Colonic mucosa (tissue), 4 donors: Measurements from ENCODE around the gene METRNL. TPM values are rescaled to one million over a fixed set of nuclear protein-coding genes. Genes with fewer than 3 reads are reported as not detected.

Experiments
- DNase-seq: peaks from one replicate; pipeline ENCODE4 v3.0.0-alpha.2; 2020
- H3K27ac ChIP-seq: fragments of 200-600 bp; one replicate; pipeline ENCODE4 v1.8.0; 2021
- H3K27me3 ChIP-seq: fragments of 200-600 bp; one replicate; pipeline ENCODE4 v1.8.0; 2021
- H3K36me3 ChIP-seq: fragments of 200-600 bp; one replicate; pipeline ENCODE4 v1.8.0; 2021
- H3K4me1 ChIP-seq: fragments of 200-600 bp; one replicate; pipeline ENCODE4 v1.8.0; 2021; ENCODE audit warnings: mild to moderate bottlenecking
- H3K4me3 ChIP-seq: fragments of 200-600 bp; one replicate; pipeline ENCODE4 v1.8.0; 2021
- H3K9ac ChIP-seq, 2 donors: one replicate each; pipeline ENCODE4 v1.7.0; 2013; ENCODE audit warnings: control low read depth in 2 of 2, low read depth in 2 of 2, low read length in 2 of 2
- H3K9me3 ChIP-seq: fragments of 200-600 bp; one replicate; pipeline ENCODE4 v1.8.0; 2021
- CTCF ChIP-seq: fragments of 200-600 bp; IDR thresholded peaks from one replicate; pipeline ENCODE4 v1.8.0; 2022; ENCODE audit warnings: antibody characterized with exemption, mild to moderate bottlenecking
- intact Hi-C: fragments of 100-400 bp; cut with DNase I; formaldehyde crosslinking; loops from one replicate; pipeline ENCODE4 v1.14.1; 2022
- total RNA-seq, 2 donors: library from RNA; stranded (reverse); fragmentation: NEBNext Ultra II Directional in 1 of 2; extraction: Animal tissue kit (Norgen Biotek cat#: 25700) in 1 of 2; gene quantifications; one replicate each; pipeline ENCODE4 v1.2.1, GENCODE V29; 2021
- donor health status: healthy.
- donor health status: DM: no; HTN: no; CAD: no.
- donor health status: DM: no; HTN: no; CAD: no.

Gene METRNL
- total RNA-seq, 2 donors from 2014 or later: 84.2 to 87.2 TPM

- peak; percentile 93 for DNase-seq
- peaks cover 16% of the 10 kb centered on the region for H3K4me1 ChIP-seq
- peak overlapping the region; percentile 87 to 88 for H3K9ac ChIP-seq
- no peak overlapping the region for H3K4me3 ChIP-seq
- TF ChIP-seq CTCF: no peak
- H3K36me3 ChIP-seq: peaks cover 6% of the 10 kb centered on the region
- H3K27ac ChIP-seq: peak overlapping the region; percentile 88
- H3K27me3 ChIP-seq: no peaks in the 10 kb centered on the region
- no peaks in the 10 kb centered on the region for H3K9me3 ChIP-seq
- intact Hi-C loops: no loop called here
Measured at GRCh38 chr17:83091257-83092141, 12.1 kb downstream of the METRNL start.

DNA sequence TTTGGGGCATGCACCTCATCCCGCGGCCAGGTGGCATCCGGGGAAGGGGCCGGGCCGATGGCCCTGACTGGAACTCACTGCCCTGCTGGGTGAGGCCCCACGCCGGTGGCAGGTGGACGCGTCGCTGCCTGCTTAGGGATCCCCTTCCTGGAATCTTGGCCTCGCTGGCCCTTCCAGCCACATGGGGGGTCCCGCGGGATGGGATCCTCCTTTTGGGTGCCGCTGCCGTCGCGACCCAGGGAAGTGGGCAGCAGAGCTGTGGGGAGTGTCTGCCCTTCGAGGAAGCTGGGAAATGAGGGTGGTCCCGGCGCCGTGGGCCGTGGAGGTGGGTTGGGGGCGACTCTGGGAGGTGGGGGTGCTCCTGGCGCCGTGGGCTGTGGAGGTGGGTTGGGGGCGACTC is 12.8 kb downstream of the METRNL start:
- Histone ChIP-seq H3K9ac (peak overlapping the region; percentile 65 to 88), H3K9me3 (no peaks in the 10 kb centered on the region), H3K4me3 (no peak overlapping the region), H3K4me1 (peaks cover 16% of the 10 kb centered on the region), H3K36me3 (peaks cover 6% of the 10 kb centered on the region), H3K27ac (peak overlapping the region; percentile 88), H3K27me3 (no peaks in the 10 kb centered on the region)
- DNase-seq: no peak
- TF ChIP-seq CTCF: no peak
- intact Hi-C loops: no loop called here

DNA sequence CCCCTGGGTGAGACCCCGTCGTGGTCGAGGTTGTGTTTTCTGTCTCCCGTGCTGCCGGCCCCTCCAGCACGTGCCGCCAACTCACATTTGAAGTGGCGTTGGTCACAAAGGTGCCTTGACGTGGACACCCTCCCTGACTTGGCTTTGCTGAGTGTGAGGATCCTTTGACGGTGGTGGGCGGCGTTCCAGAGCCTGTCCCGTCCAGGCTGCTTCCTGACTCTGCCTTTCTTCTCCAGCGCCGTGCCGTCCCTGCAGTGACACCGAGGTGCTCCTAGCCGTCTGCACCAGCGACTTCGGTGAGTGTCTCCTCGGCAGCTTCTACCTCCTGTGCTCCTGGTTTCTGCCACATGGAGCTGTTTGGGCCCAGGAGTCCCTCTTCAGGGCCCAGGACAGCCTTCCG is 13.5 kb downstream of the METRNL start:
- intact Hi-C loops: no loop called here
- Histone ChIP-seq H3K4me1 (peaks cover 14% of the 10 kb centered on the region), H3K27me3 (no peaks in the 10 kb centered on the region), H3K9ac (peak overlapping the region; percentile 50 to 61), H3K9me3 (no peaks in the 10 kb centered on the region), H3K4me3 (no peak overlapping the region), H3K27ac (no peak overlapping the region), H3K36me3 (peaks cover 6% of the 10 kb centered on the region)
- no peak for TF ChIP-seq CTCF
- no peak for DNase-seq

DNA sequence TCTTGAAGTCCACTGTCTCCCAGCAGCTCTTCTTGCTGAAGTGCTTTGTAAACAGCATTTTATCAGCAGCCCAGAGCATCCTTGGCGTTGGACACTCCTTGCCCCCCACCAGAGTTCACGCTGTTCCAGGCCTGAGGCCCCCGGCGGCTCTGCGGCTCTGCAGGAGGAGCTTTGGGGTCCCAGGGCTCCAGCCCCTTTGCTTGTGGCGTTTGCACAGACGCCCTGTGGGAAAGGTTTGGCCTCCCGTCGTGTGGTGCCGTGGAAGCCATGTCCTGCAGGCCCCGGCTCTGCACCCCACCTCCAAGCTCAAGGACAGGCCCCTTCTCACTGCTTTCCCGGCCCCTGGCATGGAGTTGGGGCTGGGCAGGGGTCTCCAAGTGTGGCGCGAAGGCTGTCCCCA is 14.1 kb downstream of the METRNL start:
- TF ChIP-seq CTCF: no peak
- no peak overlapping the region for H3K4me3 ChIP-seq
- H3K27ac ChIP-seq: no peak overlapping the region
- no peak for DNase-seq
- H3K9ac ChIP-seq: peak overlapping the region in 1 of 2 donors; percentile 61
- peaks cover 3% of the 10 kb centered on the region for H3K27me3 ChIP-seq
- H3K4me1 ChIP-seq: peaks cover 13% of the 10 kb centered on the region
- peaks cover 6% of the 10 kb centered on the region for H3K36me3 ChIP-seq
- intact Hi-C loops: no loop called here
- no peaks in the 10 kb centered on the region for H3K9me3 ChIP-seq

- Histone ChIP-seq H3K9me3 (no peaks in the 10 kb centered on the region), H3K27ac (no peak overlapping the region), H3K27me3 (peaks cover 11% of the 10 kb centered on the region), H3K4me1 (peaks cover 18% of the 10 kb centered on the region), H3K4me3 (no peak overlapping the region), H3K9ac (no peak overlapping the region), H3K36me3 (peaks cover 6% of the 10 kb centered on the region)
- no peak for TF ChIP-seq CTCF
- intact Hi-C loops: no loop called here
- DNase-seq: no peak
Measured at GRCh38 chr17:83094291-83094690, 14.9 kb downstream of the METRNL start.
